Neutrophil (primary cell): ENCODE data around the gene DNAJC7.

ENCODE experiments used
- H3K27ac ChIP-seq: fragments of 200-600 bp; sonication (generic); 2 replicates; pipeline ENCODE4 v1.5.1; 2016; ENCODE audit warnings: mild to moderate bottlenecking, moderate library complexity
- H3K27me3 ChIP-seq: fragments of 200-600 bp; sonication (generic); 2 replicates; pipeline ENCODE4 v1.6.0; 2016; ENCODE audit warnings: mild to moderate bottlenecking
- H3K36me3 ChIP-seq: fragments of 200-600 bp; sonication (generic); 2 replicates; pipeline ENCODE4 v1.5.1; 2017
- H3K4me1 ChIP-seq, 2 experiments: fragments of 200-600 bp in 1 of 2; sonication (generic) in 1 of 2; 1 replicate in 1 of 2; 2 replicates in 1 of 2; pipeline versions ENCODE4 v1.5.1 to v1.6.1; 2013 to 2016; ENCODE audit warnings: low read depth in 1 of 2, low read length in 1 of 2, mild to moderate bottlenecking in 1 of 2, moderate library complexity in 1 of 2; ENCODE audit not compliant: control insufficient read depth in 1 of 2, insufficient read depth in 1 of 2
- H3K4me3 ChIP-seq, 2 experiments: fragments of 200-600 bp in 1 of 2; sonication (generic) in 1 of 2; 1 replicate in 1 of 2; 2 replicates in 1 of 2; pipeline ENCODE4 v1.5.1; 2013 to 2016; ENCODE audit warnings: low read depth in 1 of 2, low read length in 1 of 2, mild to moderate bottlenecking in 1 of 2, moderate library complexity in 1 of 2
- H3K9me3 ChIP-seq: fragments of 200-600 bp; sonication (generic); 2 replicates; pipeline ENCODE4 v1.5.1; 2016
- CTCF ChIP-seq: fragments of 200-600 bp; sonication (generic); IDR thresholded peaks from 2 replicates; pipeline ENCODE4 v1.5.1; 2016; ENCODE audit warnings: antibody characterized with exemption

Gene DNAJC7

GRCh38 chr17:42016941-42017865, at the start of gene DNAJC7:
Gene DNAJC7, minus strand, starts transcription at chr17:42017439. Its CDS starts 23 bp downstream, at chr17:42017416.
- peak within 1 kb of the TSS; percentile 95 to 99 for H3K4me3 ChIP-seq
- TF ChIP-seq CTCF: peak; percentile 56
- peak within 1 kb of the TSS; percentile 83 for H3K27ac ChIP-seq
- H3K9me3 ChIP-seq: no peaks in the 10 kb centered on the region
- H3K4me1 ChIP-seq: peaks cover 43 to 44% of the 10 kb centered on the region in 2 experiments
- peaks cover 9% of the 10 kb centered on the region for H3K36me3 ChIP-seq
- no peaks in the 10 kb centered on the region for H3K27me3 ChIP-seq

- H3K9me3 ChIP-seq: no peaks in the 10 kb centered on the region
- H3K27ac ChIP-seq: no peak overlapping the region
These were observed 48.0 kb upstream of the DNAJC7 start for GRCh38 chr17:42065201-42065600.

GRCh38 chr17:42062681-42063080, 45.4 kb upstream of the DNAJC7 start:
- Histone ChIP-seq H3K36me3 (no peaks in the 10 kb centered on the region), H3K9me3 (no peaks in the 10 kb centered on the region), H3K4me1 (no peaks in the 10 kb centered on the region), H3K4me3 (no peak overlapping the region), H3K27ac (no peak overlapping the region), H3K27me3 (peaks cover 13% of the 10 kb centered on the region)
- TF ChIP-seq CTCF: no peak

More at GRCh38 chr17:42065201-42065600, 48.0 kb upstream of the DNAJC7 start:
- Histone ChIP-seq H3K4me3 (no peak overlapping the region), H3K4me1 (no peaks in the 10 kb centered on the region), H3K27me3 (peaks cover 14% of the 10 kb centered on the region), H3K36me3 (no peaks in the 10 kb centered on the region)
- TF ChIP-seq CTCF: no peak

- Histone ChIP-seq H3K4me1 (no peaks in the 10 kb centered on the region), H3K9me3 (no peaks in the 10 kb centered on the region), H3K36me3 (no peaks in the 10 kb centered on the region), H3K27me3 (peaks cover 13% of the 10 kb centered on the region), H3K4me3 (no peak overlapping the region), H3K27ac (no peak overlapping the region)
- TF ChIP-seq CTCF: no peak
These were observed 44.6 kb upstream of the DNAJC7 start for GRCh38 chr17:42061646-42062487.

- no peaks in the 10 kb centered on the region for H3K36me3 ChIP-seq
- TF ChIP-seq CTCF: no peak
- no peak overlapping the region for H3K27ac ChIP-seq
These were observed 43.0 kb upstream of the DNAJC7 start for GRCh38 chr17:42060231-42060630.

More at GRCh38 chr17:42060231-42060630, 43.0 kb upstream of the DNAJC7 start:
- Histone ChIP-seq H3K4me1 (no peaks in the 10 kb centered on the region), H3K9me3 (no peaks in the 10 kb centered on the region), H3K27me3 (peaks cover 17% of the 10 kb centered on the region), H3K4me3 (no peak overlapping the region)
